ENCODE measurements around the gene PLIN1. TPM values are rescaled to one million over a fixed set of nuclear protein-coding genes. Genes with fewer than 3 reads are reported as not detected.

Gene PLIN1
- total and polyA plus RNA-seq, 2 donors (not counting 3 experiments of a cell fraction or from before 2014, with no cell fraction given): 0.07 TPM; not detected in 1

DNA sequence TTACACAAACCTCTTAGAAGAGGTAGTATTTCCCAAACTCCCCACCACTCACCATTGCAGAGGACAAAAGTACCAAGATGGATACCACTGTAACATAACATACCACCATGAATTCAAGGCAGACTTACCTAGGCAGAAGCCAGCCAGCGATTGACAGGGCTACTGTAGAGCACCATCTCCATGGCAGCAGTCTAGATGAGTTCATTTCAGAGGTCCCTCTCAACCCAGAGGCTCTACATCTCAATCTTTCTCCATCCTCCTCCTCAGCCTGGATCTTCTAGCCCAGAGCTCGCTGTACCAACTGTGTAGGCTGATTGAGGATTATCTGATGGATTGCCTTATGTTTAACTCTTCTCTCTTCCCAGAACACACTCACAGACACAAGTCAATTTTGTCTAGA is 2.0 kb upstream of the PLIN1 start:
- TF ChIP-seq GATA2 (IDR thresholded peaks at IDR 0.05; ENCODE audit: insufficient read depth, insufficient read length, low read depth, low read length) (no peak), POLR2A (IDR thresholded peaks at IDR 0.05; ENCODE audit: low read depth, low read length) (no peak), JUN (IDR thresholded peaks at IDR 0.05; ENCODE audit: borderline replicate concordance, insufficient read depth, insufficient read length, low read depth) (no peak), EZH2 (IDR thresholded peaks at IDR 0.05; ENCODE audit: borderline replicate concordance, low read depth, low read length, severe bottlenecking) (no peak), FOS (IDR thresholded peaks at IDR 0.05; ENCODE audit: borderline replicate concordance, insufficient read depth, low read length) (no peak), MYC (IDR thresholded peaks at IDR 0.05; ENCODE audit: low read depth, low read length) (no peak)
- TF ChIP-seq, protein P1, sequence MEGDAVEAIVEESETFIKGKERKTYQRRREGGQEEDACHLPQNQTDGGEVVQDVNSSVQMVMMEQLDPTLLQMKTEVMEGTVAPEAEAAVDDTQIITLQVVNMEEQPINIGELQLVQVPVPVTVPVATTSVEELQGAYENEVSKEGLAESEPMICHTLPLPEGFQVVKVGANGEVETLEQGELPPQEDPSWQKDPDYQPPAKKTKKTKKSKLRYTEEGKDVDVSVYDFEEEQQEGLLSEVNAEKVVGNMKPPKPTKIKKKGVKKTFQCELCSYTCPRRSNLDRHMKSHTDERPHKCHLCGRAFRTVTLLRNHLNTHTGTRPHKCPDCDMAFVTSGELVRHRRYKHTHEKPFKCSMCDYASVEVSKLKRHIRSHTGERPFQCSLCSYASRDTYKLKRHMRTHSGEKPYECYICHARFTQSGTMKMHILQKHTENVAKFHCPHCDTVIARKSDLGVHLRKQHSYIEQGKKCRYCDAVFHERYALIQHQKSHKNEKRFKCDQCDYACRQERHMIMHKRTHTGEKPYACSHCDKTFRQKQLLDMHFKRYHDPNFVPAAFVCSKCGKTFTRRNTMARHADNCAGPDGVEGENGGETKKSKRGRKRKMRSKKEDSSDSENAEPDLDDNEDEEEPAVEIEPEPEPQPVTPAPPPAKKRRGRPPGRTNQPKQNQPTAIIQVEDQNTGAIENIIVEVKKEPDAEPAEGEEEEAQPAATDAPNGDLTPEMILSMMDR (IDR thresholded peaks at IDR 0.05; ENCODE audit: extremely low read depth in 1 of 2, insufficient read depth in 1 of 2, low read depth in 1 of 2, low read length in 2 of 2): no peak
- Histone ChIP-seq H3K27ac (ENCODE audit: insufficient read depth, low read depth, low read length) (no peak overlapping the region), H3K79me2 (ENCODE audit: control insufficient read depth, insufficient read depth, low read length) (no peaks in the 10 kb centered on the region), H3K4me3 (replicated peaks in 1 of 3; ENCODE audit: insufficient read depth in 1 of 3, low read depth in 1 of 3, low read length in 3 of 3) (no peak overlapping the region), H3K36me3 (ENCODE audit: control insufficient read depth in 2 of 2, extremely low read depth in 1 of 2, insufficient read depth in 2 of 2, low read length in 2 of 2) (peaks cover 0 to 2% of the 10 kb centered on the region in 2 experiments), H4K20me1 (replicated peaks; ENCODE audit: control insufficient read depth, extremely low read depth, insufficient read depth, low read length) (no peaks in the 10 kb centered on the region), H3K9me3 (replicated peaks; ENCODE audit: control insufficient read depth, insufficient read depth, low read length) (no peaks in the 10 kb centered on the region), H3K9ac (replicated peaks; ENCODE audit: extremely low read depth, insufficient read depth, low read length) (no peak overlapping the region), H3K9me1 (replicated peaks; ENCODE audit: control insufficient read depth, extremely low read depth, insufficient read depth, low read length) (no peaks in the 10 kb centered on the region), H2AFZ (ENCODE audit: low read depth, low read length) (no peak overlapping the region), H3K4me2 (ENCODE audit: insufficient read depth, low read length) (no peak overlapping the region), H3K27me3 (ENCODE audit: control insufficient read depth in 2 of 2, insufficient read depth in 2 of 2, low read length in 2 of 2) (peaks cover 0 to 5% of the 10 kb centered on the region in 2 experiments), H3K4me1 (ENCODE audit: control insufficient read depth, extremely low read depth, insufficient read depth, low read length) (no peaks in the 10 kb centered on the region)
- intact Hi-C loops (cut with micrococcal nuclease): no loop called here
- BruUV-seq (replicated peaks): no TSS peak
- CTCF ChIA-PET: interaction anchor here (1.4 kb wide), 1 partner anchor 9 kb away, joined by 5 read pairs; no protein-coding TSS in a partner anchor
- POLR2A ChIA-PET: no interaction called here
- FAIRE-seq (no peak), DNase-seq (ENCODE audit: low read depth, low spot score) (no peak)
- dilution Hi-C loops (cut with MboI; ENCODE audit: extremely low pct_ligation_motif_present, low sequenced_read_pairs): no loop called here

Data from endothelial cell of umbilical vein (primary cell).